Osteoblast (primary cell): Measurements from ENCODE around the gene VPS26B. TPM values are rescaled to one million over a fixed set of nuclear protein-coding genes. Genes with fewer than 3 reads are reported as not detected.

Source experiments
- DNase-seq: peaks from one replicate; pipeline ENCODE4 v3.0.0; 2011; ENCODE audit warnings: low spot score, mixed read lengths; ENCODE audit not compliant: insufficient read length; ENCODE audit errors: missing footprints
- H2AFZ ChIP-seq: 2 replicates; pipeline ENCODE4 v1.6.0; 2011; ENCODE audit warnings: mild to moderate bottlenecking, low read length
- H3K27ac ChIP-seq: 2 replicates; pipeline ENCODE4 v1.5.1; 2011; ENCODE audit warnings: mild to moderate bottlenecking, low read depth, low read length, moderate library complexity
- H3K27me3 ChIP-seq: 2 replicates; pipeline ENCODE4 v1.6.0; 2012; ENCODE audit warnings: mild to moderate bottlenecking, control low read depth, inconsistent platforms, low read length, moderate library complexity; ENCODE audit not compliant: insufficient read depth
- H3K36me3 ChIP-seq: 2 replicates; pipeline ENCODE4 v1.5.1; 2011; ENCODE audit warnings: mild to moderate bottlenecking, low read length, control low read depth, moderate library complexity; ENCODE audit not compliant: insufficient read depth
- H3K4me1 ChIP-seq: 2 replicates; pipeline ENCODE4 v1.5.1; 2011; ENCODE audit warnings: mild to moderate bottlenecking, low read length, control low read depth, moderate library complexity; ENCODE audit not compliant: insufficient read depth
- H3K4me2 ChIP-seq: 2 replicates; pipeline ENCODE4 v1.6.0; 2011; ENCODE audit warnings: mild to moderate bottlenecking, low read length; ENCODE audit not compliant: insufficient read depth
- H3K4me3 ChIP-seq: fragments of 200-600 bp; sonication (generic); 3 replicates; pipeline ENCODE4 v1.5.1; 2012; ENCODE audit warnings: mild to moderate bottlenecking, low read length, inconsistent platforms; ENCODE audit not compliant: insufficient read depth
- H3K79me2 ChIP-seq: 2 replicates; pipeline ENCODE4 v1.6.0; 2012; ENCODE audit warnings: mild to moderate bottlenecking, low read length, control low read depth, inconsistent platforms; ENCODE audit not compliant: insufficient read depth
- H3K9me3 ChIP-seq: 2 replicates; pipeline ENCODE4 v1.5.1; 2011; ENCODE audit warnings: low read depth, low read length, control low read depth
- H4K20me1 ChIP-seq: 2 replicates; pipeline ENCODE4 v1.6.0; 2012; ENCODE audit warnings: mild to moderate bottlenecking, low read length, control low read depth; ENCODE audit not compliant: insufficient read depth
- total RNA-seq: library from RNA; depleted of rRNA; stranded (reverse); fragments of >200 nt; gene quantifications from 2 replicates; pipeline ENCODE4 v1.2.3, GENCODE V29; 2012
- TF ChIP-seq, protein P1 (sequence below): IDR thresholded peaks from 2 replicates; pipeline ENCODE4 v1.5.1; 2011; ENCODE audit warnings: mild to moderate bottlenecking, low read depth, low read length, moderate library complexity; ENCODE audit errors: extremely low read depth

Gene VPS26B
- total RNA-seq, 1 donor: 54.3 TPM

DNA sequence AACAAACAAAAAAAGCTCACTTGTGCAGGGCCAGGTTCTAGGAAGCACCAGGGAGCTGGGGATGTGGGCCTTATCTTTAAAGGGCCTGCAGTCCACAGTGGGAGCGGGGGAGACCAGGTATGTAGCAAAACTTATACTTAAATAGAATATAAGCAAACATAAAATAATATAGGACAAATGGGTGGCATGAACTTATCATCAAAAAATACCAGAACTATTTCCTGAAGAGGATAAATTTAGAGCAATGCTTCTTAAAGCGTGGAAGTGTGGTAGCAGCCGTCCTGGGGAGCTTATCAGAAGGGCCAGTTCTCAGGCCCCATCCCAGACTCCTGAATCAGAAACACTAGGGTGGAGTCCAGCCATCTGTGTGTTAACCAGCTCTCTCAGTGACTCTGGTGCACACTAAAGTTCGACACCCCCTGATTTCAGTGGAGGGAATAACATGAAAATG is 9.3 kb downstream of the VPS26B start:
- no peak for DNase-seq
- H3K4me3 ChIP-seq: no peak overlapping the region
- no peaks in the 10 kb centered on the region for H3K27me3 ChIP-seq
- H4K20me1 ChIP-seq: peaks cover 48% of the 10 kb centered on the region
- peaks cover 57% of the 10 kb centered on the region for H3K79me2 ChIP-seq
- H2AFZ ChIP-seq: no peak overlapping the region
- H3K36me3 ChIP-seq: peaks cover 7% of the 10 kb centered on the region
- H3K4me1 ChIP-seq: no peaks in the 10 kb centered on the region
- no peaks in the 10 kb centered on the region for H3K9me3 ChIP-seq
- no peak overlapping the region for H3K4me2 ChIP-seq
- no peak overlapping the region for H3K27ac ChIP-seq
- TF ChIP-seq, protein P1, sequence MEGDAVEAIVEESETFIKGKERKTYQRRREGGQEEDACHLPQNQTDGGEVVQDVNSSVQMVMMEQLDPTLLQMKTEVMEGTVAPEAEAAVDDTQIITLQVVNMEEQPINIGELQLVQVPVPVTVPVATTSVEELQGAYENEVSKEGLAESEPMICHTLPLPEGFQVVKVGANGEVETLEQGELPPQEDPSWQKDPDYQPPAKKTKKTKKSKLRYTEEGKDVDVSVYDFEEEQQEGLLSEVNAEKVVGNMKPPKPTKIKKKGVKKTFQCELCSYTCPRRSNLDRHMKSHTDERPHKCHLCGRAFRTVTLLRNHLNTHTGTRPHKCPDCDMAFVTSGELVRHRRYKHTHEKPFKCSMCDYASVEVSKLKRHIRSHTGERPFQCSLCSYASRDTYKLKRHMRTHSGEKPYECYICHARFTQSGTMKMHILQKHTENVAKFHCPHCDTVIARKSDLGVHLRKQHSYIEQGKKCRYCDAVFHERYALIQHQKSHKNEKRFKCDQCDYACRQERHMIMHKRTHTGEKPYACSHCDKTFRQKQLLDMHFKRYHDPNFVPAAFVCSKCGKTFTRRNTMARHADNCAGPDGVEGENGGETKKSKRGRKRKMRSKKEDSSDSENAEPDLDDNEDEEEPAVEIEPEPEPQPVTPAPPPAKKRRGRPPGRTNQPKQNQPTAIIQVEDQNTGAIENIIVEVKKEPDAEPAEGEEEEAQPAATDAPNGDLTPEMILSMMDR: no peak

DNA sequence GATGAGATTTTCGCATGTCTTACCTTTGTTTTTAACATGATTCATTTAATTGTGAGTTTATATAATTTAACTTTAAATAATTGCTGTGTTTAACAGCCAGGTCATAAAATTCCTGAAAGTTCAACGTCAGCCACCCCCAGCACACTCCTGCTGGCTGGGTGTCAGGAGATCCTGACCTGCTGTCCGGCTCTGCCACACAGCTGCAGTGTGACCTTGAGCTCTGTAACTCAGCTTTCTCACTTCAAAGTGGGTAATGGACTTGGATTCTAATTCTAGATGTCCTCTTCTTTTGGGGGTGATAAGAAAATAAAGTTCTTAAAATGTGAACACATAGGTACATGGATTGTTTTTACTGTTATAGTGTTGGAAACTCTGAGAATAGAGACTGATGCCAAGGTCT is 10.9 kb downstream of the VPS26B start:
- Histone ChIP-seq H3K79me2 (peaks cover 41% of the 10 kb centered on the region), H3K36me3 (peaks cover 23% of the 10 kb centered on the region), H3K27ac (no peak overlapping the region), H3K4me3 (no peak overlapping the region), H2AFZ (no peak overlapping the region), H4K20me1 (peaks cover 37% of the 10 kb centered on the region), H3K4me2 (no peak overlapping the region), H3K4me1 (no peaks in the 10 kb centered on the region), H3K27me3 (no peaks in the 10 kb centered on the region), H3K9me3 (no peaks in the 10 kb centered on the region)
- no peak for DNase-seq
- TF ChIP-seq, protein P1: no peak

GRCh38 chr11:134236834-134237556 is 12.5 kb downstream of the VPS26B start:
- H4K20me1 ChIP-seq: peaks cover 28% of the 10 kb centered on the region
- no peak overlapping the region for H3K4me2 ChIP-seq
- DNase-seq: no peak
- TF ChIP-seq, protein P1: no peak
- H3K36me3 ChIP-seq: peaks cover 29% of the 10 kb centered on the region
- H3K27ac ChIP-seq: no peak overlapping the region
- H3K4me3 ChIP-seq: no peak overlapping the region
- no peaks in the 10 kb centered on the region for H3K27me3 ChIP-seq
- peaks cover 27% of the 10 kb centered on the region for H3K79me2 ChIP-seq
- H3K9me3 ChIP-seq: no peaks in the 10 kb centered on the region
- H2AFZ ChIP-seq: no peak overlapping the region
- no peaks in the 10 kb centered on the region for H3K4me1 ChIP-seq

DNA sequence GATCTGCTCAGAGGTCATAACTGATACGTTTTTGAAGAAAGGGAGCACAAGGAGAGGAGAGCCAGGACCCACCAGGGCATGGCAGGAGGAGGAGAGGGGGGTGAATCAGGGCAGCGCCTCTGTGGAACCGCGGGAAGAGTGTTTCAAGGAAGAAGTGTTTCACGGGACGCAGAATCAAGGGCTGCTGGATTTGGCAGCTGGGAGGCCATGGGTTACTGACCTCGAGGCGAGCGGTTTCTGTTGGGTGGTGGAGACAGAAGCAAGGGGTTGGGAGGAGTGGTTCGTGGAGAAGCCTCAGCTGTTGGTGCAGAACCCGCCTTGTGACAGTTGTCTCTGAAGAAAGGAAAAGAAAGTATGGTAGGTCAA is 13.1 kb downstream of the VPS26B start:
- H3K4me2 ChIP-seq: no peak overlapping the region

More for the DNA sequence above, 13.1 kb downstream of the VPS26B start:
- no peak for DNase-seq
- TF ChIP-seq, protein P1: no peak
- peaks cover 30% of the 10 kb centered on the region for H3K36me3 ChIP-seq
- H4K20me1 ChIP-seq: peaks cover 23% of the 10 kb centered on the region
- peaks cover 22% of the 10 kb centered on the region for H3K79me2 ChIP-seq
- H2AFZ ChIP-seq: no peak overlapping the region
- H3K4me1 ChIP-seq: no peaks in the 10 kb centered on the region
- H3K9me3 ChIP-seq: no peaks in the 10 kb centered on the region
- H3K27me3 ChIP-seq: no peaks in the 10 kb centered on the region
- no peak overlapping the region for H3K4me3 ChIP-seq
- H3K27ac ChIP-seq: no peak overlapping the region
